GM23338 (cell line): ENCODE measurements around the gene ZGLP1. TPM values are rescaled to one million over a fixed set of nuclear protein-coding genes. Genes with fewer than 3 reads are reported as not detected.
A peak's percentile ranks its signal among the peaks of the same experiment; 100 is the strongest.

Experiments
- ATAC-seq: fragments of 200-7000 bp; cut with Tn5 transposase; 3 replicates; pipeline ENCODE4 v1.9.1; 2020
- DNase-seq: peaks from one replicate; pipeline ENCODE4 v3.0.0-alpha.2; 2015; ENCODE audit warnings: low spot score
- H2AFZ ChIP-seq: fragments of 200-600 bp; sonication (generic); 2 replicates; pipeline ENCODE4 v1.8.0; 2016; ENCODE audit warnings: antibody characterized with exemption, mild to moderate bottlenecking, moderate library complexity
- H3F3A ChIP-seq: fragments of 200-600 bp; sonication (generic); replicated peaks from 2 replicates; pipeline ENCODE4 v1.8.0; 2017; ENCODE audit warnings: antibody characterized with exemption, mixed run types, low read depth
- H3K27ac ChIP-seq: fragments of 200-600 bp; sonication (generic); 2 replicates; pipeline ENCODE4 v1.6.1; 2016; ENCODE audit warnings: low read depth
- H3K27me3 ChIP-seq: fragments of 200-600 bp; sonication (generic); 2 replicates; pipeline ENCODE4 v1.8.0; 2016; ENCODE audit warnings: mild to moderate bottlenecking, mixed run types, moderate library complexity; ENCODE audit not compliant: insufficient read depth
- H3K36me3 ChIP-seq: fragments of 200-600 bp; sonication (generic); 2 replicates; pipeline ENCODE4 v1.8.0; 2016; ENCODE audit warnings: mild to moderate bottlenecking; ENCODE audit not compliant: insufficient read depth
- H3K4me1 ChIP-seq: fragments of 200-600 bp; sonication (generic); 2 replicates; pipeline ENCODE4 v1.8.0; 2016; ENCODE audit warnings: mild to moderate bottlenecking, moderate library complexity; ENCODE audit not compliant: insufficient read depth
- H3K4me2 ChIP-seq: fragments of 200-600 bp; sonication (generic); 2 replicates; pipeline ENCODE4 v1.7.1; 2017; ENCODE audit warnings: mixed run types
- H3K4me3 ChIP-seq: fragments of 200-600 bp; sonication (generic); 2 replicates; pipeline ENCODE4 v1.6.1; 2016; ENCODE audit warnings: mixed run types
- H3K79me2 ChIP-seq: fragments of 200-600 bp; sonication (generic); replicated peaks from 2 replicates; pipeline ENCODE4 v1.8.0; 2017; ENCODE audit warnings: mild to moderate bottlenecking; ENCODE audit not compliant: insufficient read depth
- H3K9me2 ChIP-seq: fragments of 200-600 bp; sonication (generic); 2 replicates; pipeline ENCODE4 v1.8.0; 2017; ENCODE audit not compliant: insufficient read depth
- H4K20me1 ChIP-seq: fragments of 200-600 bp; sonication (generic); replicated peaks from 2 replicates; pipeline ENCODE4 v1.8.0; 2017; ENCODE audit warnings: mild to moderate bottlenecking; ENCODE audit not compliant: insufficient read depth
- H3K27ac Mint-ChIP-seq: 2 replicates; pipeline ENCODE4 v1.8.0; 2020; ENCODE audit warnings: inconsistent platforms, mild to moderate bottlenecking, moderate library complexity, mixed read lengths
- H3K27me3 Mint-ChIP-seq: 3 replicates; pipeline ENCODE4 v1.8.0; 2022; ENCODE audit warnings: low read depth, mild to moderate bottlenecking, moderate library complexity, mixed read lengths, inconsistent platforms; ENCODE audit not compliant: insufficient read depth, poor library complexity
- H3K36me3 Mint-ChIP-seq: 3 replicates; pipeline ENCODE4 v1.8.0; 2021; ENCODE audit warnings: low read depth, mild to moderate bottlenecking, inconsistent platforms, moderate library complexity, mixed read lengths
- H3K4me1 Mint-ChIP-seq: 3 replicates; pipeline ENCODE4 v1.8.0; 2020; ENCODE audit warnings: mild to moderate bottlenecking, inconsistent platforms, mixed read lengths
- H3K4me3 Mint-ChIP-seq: 3 replicates; pipeline ENCODE4 v1.8.0; 2021; ENCODE audit warnings: moderate library complexity, mild to moderate bottlenecking, inconsistent platforms, mixed read lengths
- H3K9me3 Mint-ChIP-seq: 3 replicates; pipeline ENCODE4 v1.8.0; 2020; ENCODE audit warnings: moderate library complexity, mild to moderate bottlenecking, inconsistent platforms, mixed read lengths
- CTCF ChIP-seq, 2 experiments: fragments of 200-600 bp in 1 of 2; sonication (generic) in 1 of 2; conservative IDR thresholded peaks; 2 replicates each; pipeline versions ENCODE4 v1.5.1 to v1.6.1; 2016 to 2017; ENCODE audit warnings: antibody characterized with exemption in 2 of 2, low read depth in 2 of 2, mild to moderate bottlenecking in 2 of 2, moderate library complexity in 1 of 2
- ETS1 ChIP-seq: IDR thresholded peaks from 2 replicates; pipeline ENCODE4 v1.6.1; 2016; ENCODE audit warnings: antibody characterized with exemption
- EZH2phosphoT487 ChIP-seq: fragments of 200-600 bp; sonication (generic); IDR thresholded peaks from one replicate; pipeline ENCODE4 v1.8.1; 2018; ENCODE audit warnings: antibody characterized with exemption; ENCODE audit not compliant: unreplicated experiment
- polyA plus RNA-seq: library from polyadenylated mRNA; unstranded; fragments of >200 nt; fragmentation: Nextera tagmentation; extraction: Ambion mirVana; gene quantifications from 2 replicates; pipeline ENCODE4 v1.2.1, GENCODE V29; 2016
- total RNA-seq: library from RNA; depleted of rRNA; stranded (reverse); fragments of >200 nt; shearing (Covaris generic); gene quantifications from 2 replicates; pipeline ENCODE4 v1.2.3, GENCODE V29; 2014

ZGLP1 gene
- total and polyA plus RNA-seq, 2 experiments from 2014 or later = 1.5 to 5.3 TPM

GRCh38 chr19:10295305-10295846, 14.2 kb downstream of the ZGLP1 start:
- H3K27me3 Mint-ChIP-seq = peaks cover 74% of the 10 kb centered on the region

GRCh38 chr19:10294368-10294697, 15.3 kb downstream of the ZGLP1 start:
- peaks cover 84% of the 10 kb centered on the region for H3K27me3 Mint-ChIP-seq
- peaks cover 28% of the 10 kb centered on the region for H3K4me1 Mint-ChIP-seq
- no peak overlapping the region for H2AFZ ChIP-seq
- H3K27ac Mint-ChIP-seq = no peak overlapping the region
- H3K27me3 ChIP-seq = peaks cover 88% of the 10 kb centered on the region
- peak overlapping the region; percentile 47; the same call in 1 of the 3 replicates for H3K4me3 Mint-ChIP-seq
- H3K27ac ChIP-seq = no peak overlapping the region
- DNase-seq (peak; percentile 56), ATAC-seq (peak; percentile 12)
- no peak overlapping the region for H3K4me3 ChIP-seq
- peaks cover 13% of the 10 kb centered on the region for H3K4me1 ChIP-seq
- H3F3A ChIP-seq = peaks cover 21% of the 10 kb centered on the region; the same call in 1 of the 2 replicates
- H3K9me2 ChIP-seq = no peaks in the 10 kb centered on the region
- no peaks in the 10 kb centered on the region for H3K9me3 Mint-ChIP-seq
- H3K4me2 ChIP-seq = no peak overlapping the region
- H3K36me3 Mint-ChIP-seq = no peaks in the 10 kb centered on the region
- H3K79me2 ChIP-seq = no peaks in the 10 kb centered on the region
- H4K20me1 ChIP-seq = no peaks in the 10 kb centered on the region
- H3K36me3 ChIP-seq = no peaks in the 10 kb centered on the region
- no peak for TF ChIP-seq ETS1
- TF ChIP-seq CTCF (conservative IDR thresholded peaks at IDR 0.05; ENCODE audit: low read depth in 2 of 2) = peak in 1 of 2 experiments; percentile 67; a peak in 3 of 4 replicates
- TF ChIP-seq EZH2phosphoT487 = no peak

More at GRCh38 chr19:10295305-10295846, 14.2 kb downstream of the ZGLP1 start:
- Mint-ChIP-seq H3K27ac (no peak overlapping the region), H3K9me3 (no peaks in the 10 kb centered on the region), H3K36me3 (no peaks in the 10 kb centered on the region), H3K4me3 (peak overlapping the region; percentile 72), H3K4me1 (peaks cover 25% of the 10 kb centered on the region)
- Histone ChIP-seq H2AFZ (peak overlapping the region; percentile 83), H3K79me2 (no peaks in the 10 kb centered on the region), H3K4me2 (peak overlapping the region; percentile 92), H3F3A (peaks cover 20% of the 10 kb centered on the region; the same call in 1 of the 2 replicates), H3K4me3 (peak overlapping the region; percentile 63), H3K27me3 (peaks cover 78% of the 10 kb centered on the region), H3K9me2 (no peaks in the 10 kb centered on the region), H4K20me1 (no peaks in the 10 kb centered on the region), H3K27ac (no peak overlapping the region), H3K4me1 (peaks cover 13% of the 10 kb centered on the region), H3K36me3 (no peaks in the 10 kb centered on the region)
- ATAC-seq (peak; percentile 12), DNase-seq (peak; percentile 78)
- no peak for TF ChIP-seq ETS1
- peak; percentile 26 to 34; a peak in 2 of 4 replicates for TF ChIP-seq CTCF (conservative IDR thresholded peaks at IDR 0.05; ENCODE audit: low read depth in 2 of 2)
